HG03280 (cell line): ENCODE measurements around the gene SPINK5.

ENCODE experiments used
- ATAC-seq: cut with Tn5 transposase; IDR thresholded peaks from one replicate; pipeline ENCODE4 v1.9.1; 2021; ENCODE audit warnings: mild to moderate bottlenecking, moderate library complexity; ENCODE audit not compliant: unreplicated experiment

The SPINK5 gene

GRCh38 chr5:148176480-148176879, 112.7 kb downstream of the SPINK5 start:
- ATAC-seq = no peak

DNA sequence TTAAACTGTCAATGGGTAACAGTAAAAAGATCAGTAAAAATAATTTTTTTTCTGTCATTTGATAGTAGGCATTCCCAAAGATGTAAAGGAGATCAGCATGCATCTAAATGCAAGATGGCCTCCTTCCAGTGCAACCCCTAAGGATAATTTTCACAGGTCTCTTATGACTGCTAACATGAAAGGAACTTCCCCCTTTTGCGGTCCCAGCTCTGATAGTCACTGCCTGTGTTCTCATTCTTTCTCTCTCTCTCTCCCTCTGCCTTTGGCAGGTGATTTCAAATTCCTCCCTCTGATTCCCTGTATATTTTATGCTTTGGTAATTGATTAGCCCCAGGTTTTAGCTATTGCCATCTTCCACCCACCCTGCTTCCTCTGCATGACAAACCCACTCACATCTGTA, 113.4 kb downstream of the SPINK5 start:
- no peak for ATAC-seq

DNA sequence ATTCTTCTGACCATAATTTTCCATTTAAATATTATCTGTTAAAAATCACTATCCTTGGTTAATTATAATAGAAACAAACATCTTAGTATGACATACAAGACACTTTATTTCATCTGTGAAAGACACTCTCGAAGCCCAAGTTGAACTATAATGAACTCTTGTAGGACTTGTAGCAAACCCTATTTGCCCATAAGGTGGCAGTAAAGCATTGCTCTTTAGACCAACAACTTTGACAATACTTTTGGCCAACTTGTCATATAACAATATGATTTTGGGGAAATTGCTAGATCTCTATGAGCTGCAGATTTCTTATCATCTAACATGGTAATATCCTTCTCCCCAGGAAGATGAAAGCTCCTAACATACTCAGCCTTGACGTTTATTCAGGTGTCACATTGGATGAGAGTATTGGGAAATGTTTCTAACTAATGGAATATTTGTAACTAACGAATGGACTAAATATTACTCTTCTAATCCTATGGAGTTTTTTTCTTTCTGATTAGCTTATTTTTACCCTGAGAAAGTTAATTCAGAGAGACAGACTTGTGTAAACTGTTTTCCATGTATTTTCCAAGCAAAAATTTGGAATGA, 115.5 kb downstream of the SPINK5 start:
- ATAC-seq = peak; percentile 86

DNA sequence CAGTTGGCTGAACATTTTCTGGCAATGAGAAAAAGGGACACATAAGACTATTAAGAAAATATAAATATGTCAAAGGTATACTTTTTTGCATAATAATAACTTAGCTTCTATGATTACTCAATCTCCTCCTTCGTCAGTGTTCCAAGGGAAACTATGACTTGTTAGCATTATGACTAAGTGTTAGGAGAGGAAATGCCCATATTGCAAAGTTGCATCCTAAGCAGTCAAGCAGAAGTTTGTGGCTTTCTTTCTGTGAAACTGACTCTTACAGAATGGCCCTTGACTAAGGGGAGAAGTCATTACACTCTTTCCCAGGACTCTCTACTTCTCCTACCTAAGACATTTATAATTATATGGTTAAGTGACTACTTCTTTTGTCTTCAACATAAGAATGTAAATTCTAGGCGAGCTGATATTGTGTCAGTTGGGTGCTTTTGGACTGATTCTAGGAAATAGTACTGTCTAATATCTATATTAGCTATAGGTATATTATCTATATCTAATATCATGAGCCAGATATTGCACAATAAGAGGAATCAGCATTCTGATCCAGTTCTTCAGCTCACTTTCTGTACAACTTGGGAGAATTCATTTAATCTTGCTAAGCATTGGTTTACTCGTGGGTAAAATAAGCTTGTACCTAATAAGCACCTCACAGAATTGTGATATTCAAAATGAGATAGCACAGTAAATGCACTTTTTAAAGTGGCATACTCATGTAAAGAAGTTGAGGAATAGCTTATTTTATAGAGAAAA, 122.6 kb downstream of the SPINK5 start:
- ATAC-seq = no peak
